ENCODE results near the gene ALOX5AP. TPM values are rescaled to one million over a fixed set of nuclear protein-coding genes. Genes with fewer than 3 reads are reported as not detected.

ALOX5AP gene
- total RNA-seq, 1 experiment from 2014 or later: 1.5 TPM

- Mint-ChIP-seq H3K4me3 (ENCODE audit: unreplicated experiment) (no peak overlapping the region), H3K36me3 (ENCODE audit: insufficient read depth, unreplicated experiment) (no peaks in the 10 kb centered on the region), H3K9me3 (ENCODE audit: unreplicated experiment) (no peaks in the 10 kb centered on the region), H3K27ac (ENCODE audit: low read depth, unreplicated experiment) (no peak overlapping the region), H3K4me1 (ENCODE audit: insufficient read depth, unreplicated experiment) (peaks cover 9% of the 10 kb centered on the region), H3K27me3 (ENCODE audit: insufficient read depth, unreplicated experiment) (no peaks in the 10 kb centered on the region)
- BruUV-seq (replicated peaks): no TSS peak
- POLR2A ChIA-PET: no interaction called here
- intact Hi-C loops (cut with micrococcal nuclease): no loop called here
- DNase-seq (ENCODE audit: unreplicated experiment): no peak
- TF ChIP-seq CTCF (IDR thresholded peaks at IDR 0.05; ENCODE audit: unreplicated experiment): no peak
- CTCF ChIA-PET: no interaction called here
Observed at GRCh38 chr13:30729801-30730200, 5.5 kb upstream of the ALOX5AP start.

- TF ChIP-seq CTCF (IDR thresholded peaks at IDR 0.05; ENCODE audit: unreplicated experiment): no peak
- H3K27ac Mint-ChIP-seq (ENCODE audit: low read depth, unreplicated experiment): no peak overlapping the region
- BruUV-seq (replicated peaks): no TSS peak
- no peaks in the 10 kb centered on the region for H3K9me3 Mint-ChIP-seq (ENCODE audit: unreplicated experiment)
- intact Hi-C loops (cut with micrococcal nuclease): no loop called here
- H3K27me3 Mint-ChIP-seq (ENCODE audit: insufficient read depth, unreplicated experiment): no peaks in the 10 kb centered on the region
- no peaks in the 10 kb centered on the region for H3K36me3 Mint-ChIP-seq (ENCODE audit: insufficient read depth, unreplicated experiment)
- peaks cover 11% of the 10 kb centered on the region for H3K4me1 Mint-ChIP-seq (ENCODE audit: insufficient read depth, unreplicated experiment)
- no peak for DNase-seq (ENCODE audit: unreplicated experiment)
- ChIA-PET POLR2A (no interaction called here), CTCF (no interaction called here)
- H3K4me3 Mint-ChIP-seq (ENCODE audit: unreplicated experiment): no peak overlapping the region
Observed at GRCh38 chr13:30730526-30730925, 4.8 kb upstream of the ALOX5AP start.

GRCh38 chr13:30731361-30732045, 3.8 kb upstream of the ALOX5AP start:
- no peak overlapping the region for H3K27ac Mint-ChIP-seq (ENCODE audit: low read depth, unreplicated experiment)
- no peaks in the 10 kb centered on the region for H3K27me3 Mint-ChIP-seq (ENCODE audit: insufficient read depth, unreplicated experiment)
- TF ChIP-seq CTCF (IDR thresholded peaks at IDR 0.05; ENCODE audit: unreplicated experiment): no peak
- ChIA-PET POLR2A (interaction anchor here (1.0 kb wide), 1 partner anchor 8 kb away, joined by 4 read pairs; no protein-coding TSS in a partner anchor), CTCF (no interaction called here)
- BruUV-seq (replicated peaks): no TSS peak
- H3K36me3 Mint-ChIP-seq (ENCODE audit: insufficient read depth, unreplicated experiment): no peaks in the 10 kb centered on the region
- intact Hi-C loops (cut with micrococcal nuclease): no loop called here
- H3K4me1 Mint-ChIP-seq (ENCODE audit: insufficient read depth, unreplicated experiment): peaks cover 11% of the 10 kb centered on the region
- no peak overlapping the region for H3K4me3 Mint-ChIP-seq (ENCODE audit: unreplicated experiment)
- DNase-seq (ENCODE audit: unreplicated experiment): no peak
- no peaks in the 10 kb centered on the region for H3K9me3 Mint-ChIP-seq (ENCODE audit: unreplicated experiment)

- BruUV-seq (replicated peaks): no TSS peak
- H3K36me3 Mint-ChIP-seq (ENCODE audit: insufficient read depth, unreplicated experiment): no peaks in the 10 kb centered on the region
- no peak for DNase-seq (ENCODE audit: unreplicated experiment)
- H3K9me3 Mint-ChIP-seq (ENCODE audit: unreplicated experiment): no peaks in the 10 kb centered on the region
- no peaks in the 10 kb centered on the region for H3K27me3 Mint-ChIP-seq (ENCODE audit: insufficient read depth, unreplicated experiment)
- no peak overlapping the region for H3K4me3 Mint-ChIP-seq (ENCODE audit: unreplicated experiment)
- no peak for TF ChIP-seq CTCF (IDR thresholded peaks at IDR 0.05; ENCODE audit: unreplicated experiment)
- intact Hi-C loops (cut with micrococcal nuclease): no loop called here
- CTCF ChIA-PET: no interaction called here
- POLR2A ChIA-PET: interaction anchor here (1.0 kb wide), 1 partner anchor 8 kb away, joined by 4 read pairs; no protein-coding TSS in a partner anchor
- no peak overlapping the region for H3K27ac Mint-ChIP-seq (ENCODE audit: low read depth, unreplicated experiment)
- peaks cover 11% of the 10 kb centered on the region for H3K4me1 Mint-ChIP-seq (ENCODE audit: insufficient read depth, unreplicated experiment)
Observed at GRCh38 chr13:30732046-30732390, 3.3 kb upstream of the ALOX5AP start.

Data from MCF 10A (cell line).